Measurements from ENCODE around the gene DNAAF5.

- no peak for TF ChIP-seq CTCF (IDR thresholded peaks at IDR 0.05)
- TF ChIP-seq POLR2A (IDR thresholded peaks at IDR 0.05) = no peak
Observed at GRCh38 chr7:824664-825063, 98.2 kb downstream of the DNAAF5 start.

All from uterus (tissue), 2 donors.